Activated CD4-positive, alpha-beta T cell treated with anti-CD3 and anti-CD28 coated beads, Interleukin-2, amount 10 ng/mL, durations not matched to agents 24 days and 14 days (primary cell): ENCODE results near the gene SMIM21. TPM values are rescaled to one million over a fixed set of nuclear protein-coding genes. Genes with fewer than 3 reads are reported as not detected.

Experiments
- DNase-seq: peaks from one replicate; pipeline ENCODE4 v3.0.0; 2022
- H3K27ac Mint-ChIP-seq: one replicate; pipeline ENCODE4 v1.8.0; 2022; ENCODE audit warnings: mild to moderate bottlenecking, mixed read lengths
- H3K27me3 Mint-ChIP-seq: one replicate; pipeline ENCODE4 v1.8.0; 2022; ENCODE audit warnings: mixed read lengths
- H3K36me3 Mint-ChIP-seq: one replicate; pipeline ENCODE4 v1.8.0; 2022; ENCODE audit warnings: low read depth, mild to moderate bottlenecking, mixed read lengths
- H3K4me1 Mint-ChIP-seq: one replicate; pipeline ENCODE4 v1.8.0; 2021; ENCODE audit warnings: mixed read lengths
- H3K4me3 Mint-ChIP-seq: one replicate; pipeline ENCODE4 v1.8.0; 2022; ENCODE audit warnings: mild to moderate bottlenecking, moderate library complexity, mixed read lengths
- H3K9me3 Mint-ChIP-seq: one replicate; pipeline ENCODE4 v1.8.0; 2021; ENCODE audit warnings: mixed read lengths
- intact Hi-C: fragments of 100-400 bp; cut with micrococcal nuclease; formaldehyde crosslinking; loops from one replicate; pipeline ENCODE4 v1.15.1; 2023
- total RNA-seq: library from RNA; stranded (reverse); gene quantifications from 2 replicates; pipeline ENCODE4 v1.2.3, GENCODE V29; 2022

Gene SMIM21
- total RNA-seq, 1 donor from 2014 or later: not detected

- H3K4me3 Mint-ChIP-seq: no peak overlapping the region
- H3K27ac Mint-ChIP-seq: peak overlapping the region; percentile 3
- intact Hi-C loops: no loop called here
- H3K27me3 Mint-ChIP-seq: peaks cover 12% of the 10 kb centered on the region
- peaks cover 7% of the 10 kb centered on the region for H3K4me1 Mint-ChIP-seq
- peak; percentile 59 for DNase-seq
- H3K9me3 Mint-ChIP-seq: no peaks in the 10 kb centered on the region
- no peaks in the 10 kb centered on the region for H3K36me3 Mint-ChIP-seq
Observed at GRCh38 chr18:75408554-75409506, 18.7 kb downstream of the SMIM21 start.

GRCh38 chr18:75407468-75408437, 19.8 kb downstream of the SMIM21 start:
- intact Hi-C loops: no loop called here
- Mint-ChIP-seq H3K4me3 (no peak overlapping the region), H3K36me3 (no peaks in the 10 kb centered on the region), H3K4me1 (peaks cover 7% of the 10 kb centered on the region), H3K27ac (no peak overlapping the region), H3K27me3 (peaks cover 10% of the 10 kb centered on the region), H3K9me3 (no peaks in the 10 kb centered on the region)
- no peak for DNase-seq

- no peaks in the 10 kb centered on the region for H3K36me3 Mint-ChIP-seq
- H3K27ac Mint-ChIP-seq: no peak overlapping the region
- H3K4me3 Mint-ChIP-seq: no peak overlapping the region
Observed at GRCh38 chr18:75406491-75407445, 20.7 kb downstream of the SMIM21 start.

GRCh38 chr18:75405351-75405750, 22.2 kb downstream of the SMIM21 start:
- intact Hi-C loops: no loop called here
- Mint-ChIP-seq H3K27ac (no peak overlapping the region), H3K4me3 (no peak overlapping the region), H3K9me3 (no peaks in the 10 kb centered on the region), H3K4me1 (peaks cover 7% of the 10 kb centered on the region), H3K36me3 (no peaks in the 10 kb centered on the region), H3K27me3 (peaks cover 14% of the 10 kb centered on the region)
- no peak for DNase-seq

More at GRCh38 chr18:75406491-75407445, 20.7 kb downstream of the SMIM21 start:
- intact Hi-C loops: no loop called here
- peaks cover 14% of the 10 kb centered on the region for H3K27me3 Mint-ChIP-seq
- DNase-seq: no peak
- peaks cover 7% of the 10 kb centered on the region for H3K4me1 Mint-ChIP-seq
- no peaks in the 10 kb centered on the region for H3K9me3 Mint-ChIP-seq

GRCh38 chr18:75400366-75400765, 27.1 kb downstream of the SMIM21 start:
- intact Hi-C loops: no loop called here
- H3K4me1 Mint-ChIP-seq: no peaks in the 10 kb centered on the region
- H3K27ac Mint-ChIP-seq: no peak overlapping the region
- DNase-seq: no peak
- H3K27me3 Mint-ChIP-seq: peaks cover 16% of the 10 kb centered on the region
- no peaks in the 10 kb centered on the region for H3K36me3 Mint-ChIP-seq
- no peak overlapping the region for H3K4me3 Mint-ChIP-seq
- H3K9me3 Mint-ChIP-seq: no peaks in the 10 kb centered on the region

GRCh38 chr18:75395137-75395536, 32.4 kb downstream of the SMIM21 start:
- no peak for DNase-seq
- no peak overlapping the region for H3K27ac Mint-ChIP-seq
- no peaks in the 10 kb centered on the region for H3K4me1 Mint-ChIP-seq
- no peaks in the 10 kb centered on the region for H3K9me3 Mint-ChIP-seq
- H3K36me3 Mint-ChIP-seq: no peaks in the 10 kb centered on the region
- no peak overlapping the region for H3K4me3 Mint-ChIP-seq
- H3K27me3 Mint-ChIP-seq: peaks cover 7% of the 10 kb centered on the region
- intact Hi-C loops: no loop called here

GRCh38 chr18:75393721-75394120, 33.8 kb downstream of the SMIM21 start:
- DNase-seq: no peak
- no peak overlapping the region for H3K4me3 Mint-ChIP-seq
- no peaks in the 10 kb centered on the region for H3K36me3 Mint-ChIP-seq
- H3K9me3 Mint-ChIP-seq: no peaks in the 10 kb centered on the region
- H3K27me3 Mint-ChIP-seq: peaks cover 7% of the 10 kb centered on the region
- H3K27ac Mint-ChIP-seq: no peak overlapping the region
- no peaks in the 10 kb centered on the region for H3K4me1 Mint-ChIP-seq
- intact Hi-C loops: no loop called here

- DNase-seq: no peak
- Mint-ChIP-seq H3K4me3 (no peak overlapping the region), H3K27me3 (peaks cover 7% of the 10 kb centered on the region), H3K36me3 (no peaks in the 10 kb centered on the region), H3K9me3 (no peaks in the 10 kb centered on the region), H3K4me1 (no peaks in the 10 kb centered on the region), H3K27ac (no peak overlapping the region)
- intact Hi-C loops: no loop called here
Observed at GRCh38 chr18:75392226-75392578, 35.3 kb downstream of the SMIM21 start.

GRCh38 chr18:75391279-75392225, 36.0 kb downstream of the SMIM21 start:
- Mint-ChIP-seq H3K9me3 (no peaks in the 10 kb centered on the region), H3K27ac (no peak overlapping the region), H3K4me1 (no peaks in the 10 kb centered on the region), H3K27me3 (peaks cover 4% of the 10 kb centered on the region), H3K4me3 (no peak overlapping the region), H3K36me3 (no peaks in the 10 kb centered on the region)
- intact Hi-C loops: no loop called here
- DNase-seq: no peak

GRCh38 chr18:75390854-75391253, 36.6 kb downstream of the SMIM21 start:
- no peak for DNase-seq
- Mint-ChIP-seq H3K27ac (no peak overlapping the region), H3K4me1 (no peaks in the 10 kb centered on the region), H3K4me3 (no peak overlapping the region), H3K27me3 (peaks cover 4% of the 10 kb centered on the region), H3K36me3 (no peaks in the 10 kb centered on the region), H3K9me3 (no peaks in the 10 kb centered on the region)
- intact Hi-C loops: no loop called here

- Mint-ChIP-seq H3K4me1 (no peaks in the 10 kb centered on the region), H3K4me3 (no peak overlapping the region), H3K9me3 (no peaks in the 10 kb centered on the region), H3K36me3 (no peaks in the 10 kb centered on the region), H3K27ac (no peak overlapping the region), H3K27me3 (peaks cover 4% of the 10 kb centered on the region)
- intact Hi-C loops: no loop called here
- DNase-seq: no peak
Observed at GRCh38 chr18:75384144-75384543, 43.4 kb downstream of the SMIM21 start.
